K562 (cell line): ENCODE measurements around the gene LRRC8E. TPM values are rescaled to one million over a fixed set of nuclear protein-coding genes. Genes with fewer than 3 reads are reported as not detected.

ENCODE experiments used
- ARHGAP35 ChIP-seq: fragments of 450-650 bp; IDR thresholded peaks from 2 replicates; pipeline ENCODE4 v1.6.1; 2018; ENCODE audit not compliant: partially characterized antibody
- ARID3B ChIP-seq: fragments of 250-450 bp; sonication (Bioruptor Pico); IDR thresholded peaks from 2 replicates; pipeline ENCODE4 v1.4.0; 2020; ENCODE audit warnings: borderline replicate concordance
- CCAR2 ChIP-seq: fragments of 200-400 bp; formaldehyde crosslinking; IDR thresholded peaks from 2 replicates; pipeline ENCODE4 v1.6.1; 2017; ENCODE audit warnings: mild to moderate bottlenecking, low read depth, low read length
- CREB5 ChIP-seq: fragments of 250-450 bp; sonication (Bioruptor Pico); IDR thresholded peaks from 2 replicates; pipeline ENCODE4 v1.5.0; 2020; ENCODE audit warnings: mild to moderate bottlenecking
- ERF ChIP-seq: fragments of 450-650 bp; formaldehyde crosslinking; IDR thresholded peaks from 2 replicates; pipeline ENCODE4 v1.4.0; 2020; ENCODE audit warnings: mild to moderate bottlenecking, mixed read lengths
- GABPB2 ChIP-seq: fragments of 250-450 bp; sonication (Bioruptor Pico); conservative IDR thresholded peaks from 2 replicates; pipeline ENCODE4 v1.5.1; 2021; ENCODE audit warnings: mild to moderate bottlenecking
- ID3 ChIP-seq, 2 experiments: fragments of 250-450 bp in 1 of 2; fragments of 450-650 bp in 1 of 2; sonication (Bioruptor Pico) in 1 of 2; IDR thresholded peaks; 2 replicates each; pipeline versions ENCODE4 v1.6.1 to v1.8.0; 2016 to 2021; ENCODE audit warnings: mild to moderate bottlenecking in 2 of 2, moderate library complexity in 2 of 2, missing compliant biosample characterization in 1 of 2, missing genetic modification characterization in 1 of 2
- JUNB ChIP-seq: fragments of 450-650 bp; formaldehyde crosslinking; conservative IDR thresholded peaks from 2 replicates; pipeline ENCODE4 v1.4.0; 2020; ENCODE audit warnings: mild to moderate bottlenecking
- MEIS2 ChIP-seq: fragments of 450-650 bp; IDR thresholded peaks from 2 replicates; pipeline ENCODE4 v1.6.1; 2014; ENCODE audit warnings: mild to moderate bottlenecking; ENCODE audit not compliant: partially characterized antibody
- MTA3 ChIP-seq: fragments of 450-650 bp; formaldehyde crosslinking; IDR thresholded peaks from 2 replicates; pipeline ENCODE4 v1.6.1; 2017; ENCODE audit warnings: mild to moderate bottlenecking, borderline replicate concordance
- MYNN ChIP-seq, 2 experiments: sonication (generic); formaldehyde crosslinking in 1 of 2; IDR thresholded peaks; 2 replicates each; pipeline versions ENCODE4 v1.5.0 to v1.6.1; 2016 to 2020; ENCODE audit warnings: antibody characterized with exemption in 1 of 2, missing genetic modification reagents in 1 of 2
- NCOA1 ChIP-seq: fragments of 450-650 bp; IDR thresholded peaks from 2 replicates; pipeline ENCODE4 v1.6.1; 2016; ENCODE audit warnings: low read depth
- NFIX ChIP-seq: fragments of 250-450 bp; sonication (Bioruptor Pico); IDR thresholded peaks from 2 replicates; pipeline ENCODE4 v1.4.0; 2020; ENCODE audit warnings: low read depth, mild to moderate bottlenecking, moderate library complexity
- NR1H2 ChIP-seq: sonication (generic); formaldehyde crosslinking; IDR thresholded peaks from 2 replicates; pipeline ENCODE4 v1.4.0; 2020; ENCODE audit warnings: mild to moderate bottlenecking, missing genetic modification reagents
- RBBP5 ChIP-seq: fragments of 200-600 bp; sonication (generic); IDR thresholded peaks from 2 replicates; pipeline ENCODE4 v1.6.1; 2012; ENCODE audit warnings: borderline replicate concordance, mild to moderate bottlenecking, low read length, control low read depth, inconsistent platforms; ENCODE audit not compliant: insufficient read depth, poor library complexity, severe bottlenecking
- SAFB ChIP-seq: fragments of 200-400 bp; formaldehyde crosslinking; IDR thresholded peaks from 2 replicates; pipeline ENCODE4 v1.6.1; 2017; ENCODE audit warnings: low read depth, low read length, borderline replicate concordance
- SOX6 ChIP-seq: fragments of 450-650 bp; IDR thresholded peaks from 2 replicates; pipeline ENCODE4 v1.6.1; 2014; ENCODE audit warnings: mild to moderate bottlenecking
- TCF3 ChIP-seq: sonication (generic); formaldehyde crosslinking; IDR thresholded peaks from 2 replicates; pipeline ENCODE4 v1.4.0; 2020; ENCODE audit warnings: mild to moderate bottlenecking, missing genetic modification reagents
- TCF7 ChIP-seq: sonication (generic); IDR thresholded peaks from 2 replicates; pipeline ENCODE4 v1.6.1; 2016; ENCODE audit warnings: antibody characterized with exemption, borderline replicate concordance
- TSC22D4 ChIP-seq: fragments of 450-650 bp; IDR thresholded peaks from 2 replicates; pipeline ENCODE4 v1.6.1; 2016; ENCODE audit warnings: missing genetic modification characterization, missing biosample characterization, control low read depth
- XRCC4 ChIP-seq: IDR thresholded peaks from one replicate; pipeline ENCODE4 v1.6.1; 2011; ENCODE audit not compliant: insufficient read depth, insufficient read length; ENCODE audit errors: extremely low read depth
- ZC3H11A ChIP-seq: IDR thresholded peaks from 2 replicates; pipeline ENCODE4 v1.6.1; 2012; ENCODE audit warnings: low read depth, low read length, improper control_type of control experiment
- ZKSCAN8 ChIP-seq: fragments of 200-800 bp; sonication (Bioruptor generic); IDR thresholded peaks from 2 replicates; pipeline ENCODE4 v1.6.1; 2016; ENCODE audit warnings: missing genetic modification characterization, missing compliant biosample characterization
- ZNF133 ChIP-seq: fragments of 250-450 bp; sonication (Bioruptor Pico); IDR thresholded peaks from 2 replicates; pipeline ENCODE4 v1.4.0; 2020; ENCODE audit warnings: mild to moderate bottlenecking
- ZNF316 ChIP-seq: fragments of 450-650 bp; IDR thresholded peaks from 2 replicates; pipeline ENCODE4 v1.6.1; 2016
- ZNF655 ChIP-seq: fragments of 250-450 bp; sonication (Bioruptor Pico); IDR thresholded peaks from 2 replicates; pipeline ENCODE4 v1.5.0; 2021
- polyA plus RNA-seq, 8 experiments: library from polyadenylated mRNA; depleted of rRNA in 4 of 8; stranded (reverse) in 5 of 8; unstranded in 3 of 8; fragments of >200 nt; fragmentation: Nextera tagmentation in 2 of 8; fragmentation: Illumina TruSeq in 1 of 8; extraction: Ambion mirVana in 2 of 8; extraction: Trizol in 1 of 8; gene quantifications; 2 replicates each; pipeline versions ENCODE4 v1.2.1 to v1.2.3, GENCODE V29; 2011 to 2014; ENCODE audit warnings: inconsistent platforms in 1 of 8, missing spikeins in 1 of 8
- total RNA-seq, 7 experiments: library from RNA; depleted of rRNA in 6 of 7; stranded (reverse); fragments of >200 nt in 6 of 7; fragmentation: Illumina TruSeq in 2 of 7; extraction: Trizol in 2 of 7; gene quantifications; 2 replicates each; pipeline versions ENCODE4 v1.2.1 to v1.2.3, GENCODE V29; 2011 to 2021; ENCODE audit warnings: low replicate concordance in 1 of 7

The LRRC8E gene
- total and polyA plus RNA-seq, 9 of the 15 experiments (the other 6 are each of a cell fraction or from before 2014, with no cell fraction given): 0.08 to 5.7 (median 3.5) TPM; not detected in 1

GRCh38 chr19:7944177-7944761, 56.0 kb downstream of the LRRC8E start (continued):
- TF ChIP-seq ARID3B (CRISPR knock-in tag) (0 out of 2 replicates have a peak, but pooled peaks have one; percentile 19), ZNF133 (no peak), ZKSCAN8 (CRISPR knock-in tag) (no peak), TCF3 (CRISPR knock-in tag) (no peak), ZNF316 (no peak), ERF (no peak), SOX6 (0 out of 2 replicates have a peak, but pooled peaks have one; percentile 7), ZC3H11A (no peak; the same call in 1 of the 2 replicates), TCF7 (no peak), MTA3 (no peak), ZNF655 (CRISPR knock-in tag) (no peak), MEIS2 (no peak), NR1H2 (CRISPR knock-in tag) (no peak), ID3 (CRISPR knock-in tag; IDR thresholded peaks at IDR 0.05) (no peak), ID3 (tag; IDR thresholded peaks at IDR 0.05) (no peak), NCOA1 (no peak), MYNN (IDR thresholded peaks at IDR 0.05) (no peak), MYNN (CRISPR knock-in tag; IDR thresholded peaks at IDR 0.05) (no peak), ARHGAP35 (no peak), TSC22D4 (no peak), XRCC4 (no peak), GABPB2 (CRISPR knock-in tag) (no peak), RBBP5 (no peak), JUNB (CRISPR knock-in tag) (no peak), SAFB (no peak), CREB5 (CRISPR knock-in tag) (no peak), CCAR2 (no peak), NFIX (CRISPR knock-in tag) (no peak)
